ENCODE data around the gene SLC22A7.
"Not testable (repeated sequence)": the region's sequence is repeated elsewhere in the genome, so short reads cannot be mapped to it uniquely, and the experiment has no call there.

GRCh38 chr6:43351951-43352350 lies 53.9 kb downstream of the SLC22A7 start:
- TF ChIP-seq RAD21 (conservative IDR thresholded peaks at IDR 0.05); CTCF (IDR thresholded peaks at IDR 0.05; ENCODE audit: poor library complexity, severe bottlenecking); REST (IDR thresholded peaks at IDR 0.05; ENCODE audit: borderline replicate concordance); POLR2AphosphoS5 (IDR thresholded peaks at IDR 0.05); MXI1 (conservative IDR thresholded peaks at IDR 0.05; ENCODE audit: poor library complexity, severe bottlenecking); EZH2 (IDR thresholded peaks at IDR 0.05; ENCODE audit: borderline replicate concordance, insufficient read depth, low read length, poor library complexity, severe bottlenecking); TAF1 (IDR thresholded peaks at IDR 0.05; ENCODE audit: low read depth); EP300 (conservative IDR thresholded peaks at IDR 0.05; ENCODE audit: poor library complexity, severe bottlenecking); SMC3 (conservative IDR thresholded peaks at IDR 0.05; ENCODE audit: poor library complexity): not testable (repeated sequence)

Data from neural cell (in vitro differentiated cells).